DOHH2 (cell line): ENCODE data around the gene EVX1.

Experiments used
- CTCF ChIP-seq: fragments of 200-600 bp; sonication (generic); IDR thresholded peaks from one replicate; pipeline ENCODE4 v1.5.1; 2014; ENCODE audit warnings: antibody characterized with exemption, mild to moderate bottlenecking, low read depth, low read length; ENCODE audit not compliant: poor library complexity, severe bottlenecking
- EZH2phosphoT487 ChIP-seq: fragments of 200-600 bp; sonication (generic); IDR thresholded peaks from 2 replicates; pipeline ENCODE4 v1.6.1; 2017; ENCODE audit warnings: borderline replicate concordance, mild to moderate bottlenecking, antibody characterized with exemption, low read length, moderate library complexity, mixed read lengths

- no peak for TF ChIP-seq CTCF
- no peak for TF ChIP-seq EZH2phosphoT487
Measured at GRCh38 chr7:27254625-27255024, 12.0 kb downstream of the EVX1 start.
